PC-9 (cell line): ENCODE data around the gene NINJ2. TPM values are rescaled to one million over a fixed set of nuclear protein-coding genes. Genes with fewer than 3 reads are reported as not detected.
A peak's percentile ranks its signal among the peaks of the same experiment; 100 is the strongest.

Source experiments
- BruUV-seq: library from RNA; stranded (reverse); fragments of 400-500 nt; replicated peaks from 2 replicates; lab custom pipeline; 2021; lab: Mats Ljungman, UMichigan
- CTCF ChIA-PET: fragments of 300-600 bp; sonication (Branson Sonifier 250); formaldehyde crosslinking; loops from one replicate; lab custom pipeline; 2022; ENCODE audit warnings: antibody characterized with exemption; lab: Charles Lee
- POLR2A ChIA-PET: fragments of 300-600 bp; sonication (Branson Sonifier 250); formaldehyde crosslinking; loops from one replicate; lab custom pipeline; 2022; ENCODE audit warnings: antibody characterized with exemption; ENCODE audit not compliant: unreplicated experiment; lab: Charles Lee
- DNase-seq, 2 experiments: peaks; one replicate each; pipeline versions ENCODE4 v3.0.0 to v3.0.0-alpha.2; 2015 to 2022; ENCODE audit warnings: mixed read lengths in 1 of 2
- H2AFZ ChIP-seq: fragments of 200-600 bp; sonication (generic); 2 replicates; pipeline ENCODE4 v1.8.1; 2017; ENCODE audit warnings: antibody characterized with exemption
- H3F3A ChIP-seq: fragments of 200-600 bp; sonication (generic); 2 replicates; pipeline ENCODE4 v1.8.1; 2017; ENCODE audit warnings: antibody characterized with exemption, mild to moderate bottlenecking, low read depth; ENCODE audit not compliant: insufficient read depth
- H3K27ac ChIP-seq: fragments of 200-600 bp; sonication (generic); 2 replicates; pipeline ENCODE4 v1.6.1; 2016; ENCODE audit warnings: mixed run types
- H3K27me3 ChIP-seq: fragments of 200-600 bp; sonication (generic); 2 replicates; pipeline ENCODE4 v1.6.1; 2016; ENCODE audit warnings: low read depth, mixed run types; ENCODE audit not compliant: insufficient read depth
- H3K36me3 ChIP-seq: fragments of 200-600 bp; sonication (generic); 2 replicates; pipeline ENCODE4 v1.6.1; 2016; ENCODE audit warnings: low read depth, mixed run types
- H3K4me1 ChIP-seq: fragments of 200-600 bp; sonication (generic); replicated peaks from 2 replicates; pipeline ENCODE4 v1.6.1; 2016; ENCODE audit warnings: mixed run types; ENCODE audit not compliant: insufficient read depth
- H3K4me2 ChIP-seq: fragments of 200-600 bp; sonication (generic); 2 replicates; pipeline ENCODE4 v1.6.1; 2017; ENCODE audit warnings: mixed run types
- H3K4me3 ChIP-seq: fragments of 200-600 bp; sonication (generic); 2 replicates; pipeline ENCODE4 v1.6.1; 2016; ENCODE audit warnings: mixed run types
- H3K79me2 ChIP-seq: fragments of 200-600 bp; sonication (generic); 2 replicates; pipeline ENCODE4 v1.6.1; 2017; ENCODE audit warnings: low read depth, mixed run types
- H3K9me2 ChIP-seq: fragments of 200-600 bp; sonication (generic); 2 replicates; pipeline ENCODE4 v1.8.1; 2017; ENCODE audit warnings: mild to moderate bottlenecking; ENCODE audit not compliant: insufficient read depth
- H3K9me3 ChIP-seq: fragments of 200-600 bp; sonication (generic); 2 replicates; pipeline ENCODE4 v1.8.1; 2016; ENCODE audit warnings: low read depth; ENCODE audit not compliant: insufficient read depth
- H4K20me1 ChIP-seq: fragments of 200-600 bp; sonication (generic); 2 replicates; pipeline ENCODE4 v1.8.1; 2017; ENCODE audit not compliant: insufficient read depth
- EZH2 ChIP-seq: fragments of 200-600 bp; sonication (generic); IDR thresholded peaks from 2 replicates; pipeline ENCODE4 v1.8.0; 2017; ENCODE audit warnings: antibody characterized with exemption, low read depth
- intact Hi-C: fragments of 100-400 bp; cut with micrococcal nuclease; formaldehyde crosslinking; loops from one replicate; pipeline ENCODE4 v1.10.0; 2022; ENCODE audit not compliant: unreplicated experiment
- total RNA-seq: library from RNA; stranded (reverse); gene quantifications from 2 replicates; pipeline ENCODE4 v1.2.3, GENCODE V29; 2021
- TF ChIP-seq, protein P1 (sequence below): fragments of 200-600 bp; sonication (generic); conservative IDR thresholded peaks from 2 replicates; pipeline ENCODE4 v1.6.1; 2017; ENCODE audit warnings: mixed run types, antibody characterized with exemption, mild to moderate bottlenecking, moderate library complexity

Gene NINJ2
- total RNA-seq, 1 experiment from 2014 or later = 19.3 TPM

DNA sequence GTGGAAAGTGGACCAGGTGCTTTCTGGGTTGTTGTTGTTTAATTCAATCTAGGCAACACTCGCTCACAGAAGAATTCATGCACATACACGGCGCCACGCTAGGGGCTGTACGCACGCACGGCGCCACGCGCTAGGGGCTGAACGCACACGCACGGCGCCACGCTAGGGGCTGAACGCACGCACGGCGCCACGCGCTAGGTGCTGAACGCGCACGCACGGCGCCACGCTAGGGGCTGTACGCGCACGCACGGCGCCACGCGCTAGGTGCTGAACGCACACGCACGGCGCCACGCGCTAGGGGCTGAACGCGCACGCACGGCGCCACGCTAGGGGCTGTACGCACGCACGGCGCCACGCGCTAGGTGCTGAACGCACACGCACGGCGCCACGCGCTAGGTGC lies 54.3 kb downstream of the NINJ2 start:
- ChIA-PET CTCF (no interaction called here), POLR2A (no interaction called here)
- H3K9me2 ChIP-seq = no peaks in the 10 kb centered on the region
- intact Hi-C loops = no loop called here
- TF ChIP-seq EZH2 = no peak
- H3F3A ChIP-seq = peaks cover 19% of the 10 kb centered on the region
- no peak for DNase-seq
- no peak overlapping the region for H2AFZ ChIP-seq
- peaks cover 38% of the 10 kb centered on the region for H3K4me1 ChIP-seq
- H3K4me3 ChIP-seq = no peak overlapping the region
- no peaks in the 10 kb centered on the region for H3K79me2 ChIP-seq
- H3K27me3 ChIP-seq = no peaks in the 10 kb centered on the region
- H3K4me2 ChIP-seq = no peak overlapping the region
- no peaks in the 10 kb centered on the region for H4K20me1 ChIP-seq
- H3K27ac ChIP-seq = no peak overlapping the region
- H3K9me3 ChIP-seq = no peaks in the 10 kb centered on the region; the same call in 1 of the 2 replicates
- H3K36me3 ChIP-seq = no peaks in the 10 kb centered on the region
- no TSS peak for BruUV-seq

- H3K27ac ChIP-seq = no peak overlapping the region
- no peaks in the 10 kb centered on the region; the same call in 1 of the 2 replicates for H3K9me3 ChIP-seq
- H3K79me2 ChIP-seq = no peaks in the 10 kb centered on the region
- no peak for DNase-seq
- no peak overlapping the region for H2AFZ ChIP-seq
- H4K20me1 ChIP-seq = no peaks in the 10 kb centered on the region
- H3K9me2 ChIP-seq = no peaks in the 10 kb centered on the region
- CTCF ChIA-PET = no interaction called here
- H3F3A ChIP-seq = peaks cover 19% of the 10 kb centered on the region
- H3K36me3 ChIP-seq = no peaks in the 10 kb centered on the region
- TF ChIP-seq, protein P1, sequence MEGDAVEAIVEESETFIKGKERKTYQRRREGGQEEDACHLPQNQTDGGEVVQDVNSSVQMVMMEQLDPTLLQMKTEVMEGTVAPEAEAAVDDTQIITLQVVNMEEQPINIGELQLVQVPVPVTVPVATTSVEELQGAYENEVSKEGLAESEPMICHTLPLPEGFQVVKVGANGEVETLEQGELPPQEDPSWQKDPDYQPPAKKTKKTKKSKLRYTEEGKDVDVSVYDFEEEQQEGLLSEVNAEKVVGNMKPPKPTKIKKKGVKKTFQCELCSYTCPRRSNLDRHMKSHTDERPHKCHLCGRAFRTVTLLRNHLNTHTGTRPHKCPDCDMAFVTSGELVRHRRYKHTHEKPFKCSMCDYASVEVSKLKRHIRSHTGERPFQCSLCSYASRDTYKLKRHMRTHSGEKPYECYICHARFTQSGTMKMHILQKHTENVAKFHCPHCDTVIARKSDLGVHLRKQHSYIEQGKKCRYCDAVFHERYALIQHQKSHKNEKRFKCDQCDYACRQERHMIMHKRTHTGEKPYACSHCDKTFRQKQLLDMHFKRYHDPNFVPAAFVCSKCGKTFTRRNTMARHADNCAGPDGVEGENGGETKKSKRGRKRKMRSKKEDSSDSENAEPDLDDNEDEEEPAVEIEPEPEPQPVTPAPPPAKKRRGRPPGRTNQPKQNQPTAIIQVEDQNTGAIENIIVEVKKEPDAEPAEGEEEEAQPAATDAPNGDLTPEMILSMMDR = no peak
- TF ChIP-seq EZH2 = no peak
- no peak overlapping the region for H3K4me3 ChIP-seq
- H3K27me3 ChIP-seq = no peaks in the 10 kb centered on the region
- no TSS peak for BruUV-seq
- POLR2A ChIA-PET = no interaction called here
- H3K4me1 ChIP-seq = peaks cover 38% of the 10 kb centered on the region
- intact Hi-C loops = no loop called here
- H3K4me2 ChIP-seq = no peak overlapping the region
These were observed 54.8 kb downstream of the NINJ2 start for GRCh38 chr12:608413-608812.

GRCh38 chr12:607541-608001 lies 55.7 kb downstream of the NINJ2 start:
- no peaks in the 10 kb centered on the region for H4K20me1 ChIP-seq
- H3K4me1 ChIP-seq = peaks cover 38% of the 10 kb centered on the region
- POLR2A ChIA-PET = interaction anchor here (0.6 to 0.7 kb wide), 4 partner anchors 36 to 933 kb away, joined by 4 to 8 read pairs (median 6); no protein-coding TSS in a partner anchor
- intact Hi-C loops = no loop called here
- CTCF ChIA-PET = interaction anchor here (0.6 kb wide), 1 partner anchor 928 kb away, joined by 3 read pairs; no protein-coding TSS in a partner anchor
- H3K9me2 ChIP-seq = peaks cover under 1% of the 10 kb centered on the region; the same call in 1 of the 2 replicates
- peak overlapping the region; percentile 28 for H3K4me2 ChIP-seq
- no peaks in the 10 kb centered on the region for H3K27me3 ChIP-seq
- peak overlapping the region; percentile 28 for H3K27ac ChIP-seq
- no peak overlapping the region for H3K4me3 ChIP-seq
- peak overlapping the region; percentile 18; the same call in 1 of the 2 replicates for H2AFZ ChIP-seq
- no peaks in the 10 kb centered on the region; the same call in 1 of the 2 replicates for H3K9me3 ChIP-seq
- H3K79me2 ChIP-seq = no peaks in the 10 kb centered on the region
- no TSS peak for BruUV-seq
- H3F3A ChIP-seq = peaks cover 19% of the 10 kb centered on the region
- no peak for TF ChIP-seq EZH2
- TF ChIP-seq, protein P1 = no peak
- DNase-seq = peak; percentile 72 to 90
- no peaks in the 10 kb centered on the region for H3K36me3 ChIP-seq
